T-helper 2 cell (primary cell): ENCODE measurements around the gene INPP5A.
"Not testable (repeated sequence)": the region's sequence is repeated elsewhere in the genome, so short reads cannot be mapped to it uniquely, and the experiment has no call there.

Experiments
- DNase-seq, 5 experiments: peaks; one replicate each; pipeline versions ENCODE4 v3.0.0 to v3.0.0-alpha.2; 2012 to 2022

The INPP5A gene

DNA sequence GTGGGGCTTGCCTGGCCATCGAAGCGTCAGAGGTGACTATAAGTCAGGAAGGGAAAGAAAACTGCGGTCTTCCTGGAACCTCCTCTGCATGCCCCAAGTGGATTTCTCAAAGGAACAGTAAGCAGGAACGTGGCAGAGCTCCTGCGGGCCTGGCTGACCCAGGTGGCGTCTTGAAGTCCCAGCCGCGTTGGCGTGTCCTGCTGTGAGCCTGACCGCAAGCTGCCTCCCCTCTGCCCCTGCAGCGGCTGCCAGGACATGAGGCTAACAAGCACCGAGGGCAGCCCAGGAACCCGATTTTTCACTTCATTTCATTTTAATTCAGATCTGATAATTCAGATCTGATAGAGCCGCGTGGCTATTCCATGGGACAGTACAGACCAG is 193.0 kb downstream of the INPP5A start:
- no peak for DNase-seq

DNA sequence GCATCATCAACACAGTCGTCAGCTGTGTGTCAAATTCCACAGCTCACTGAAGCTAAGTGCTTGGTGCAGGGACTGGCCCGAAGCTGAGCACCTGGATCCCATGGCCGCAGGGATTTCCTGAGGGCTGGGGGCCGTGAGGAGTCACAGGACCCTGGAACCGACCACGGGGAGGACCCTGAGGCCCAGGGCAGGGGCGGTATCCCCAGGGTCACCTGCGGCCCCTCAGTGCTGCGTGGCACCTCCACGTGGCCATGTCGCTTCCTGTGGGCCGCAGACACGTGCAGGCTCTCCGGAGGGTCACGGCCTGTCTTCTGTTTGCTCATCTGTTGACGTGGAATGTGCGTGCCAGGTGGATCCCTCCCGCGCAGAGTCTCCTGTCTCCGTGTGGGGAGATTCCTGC is 194.9 kb downstream of the INPP5A start:
- no peak for DNase-seq

- no peak for DNase-seq
Measured at GRCh38 chr10:132733926-132734325, 196.3 kb downstream of the INPP5A start.

DNA sequence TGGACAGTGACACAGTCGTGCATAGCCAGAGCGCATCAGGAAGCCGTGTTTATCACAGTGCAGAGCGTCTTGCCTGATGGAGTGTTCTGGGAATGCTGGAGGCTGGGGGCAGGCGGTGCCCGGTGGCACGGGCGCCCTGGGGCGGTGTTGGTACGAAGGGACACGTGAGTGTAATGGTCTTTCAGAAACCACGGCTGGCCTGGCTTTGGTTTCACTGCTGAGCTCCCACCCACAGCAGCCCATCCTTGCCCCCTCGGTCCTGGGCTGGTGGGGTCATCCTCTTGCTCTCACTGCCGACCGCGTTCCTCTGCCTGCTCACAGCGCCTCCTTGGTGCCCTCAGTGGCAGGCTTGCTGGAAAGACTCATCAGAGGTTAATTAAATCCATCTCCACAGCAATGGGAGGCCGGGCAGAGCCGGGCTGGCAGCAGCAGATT is 197.8 kb downstream of the INPP5A start:
- DNase-seq = no peak

- no peak for DNase-seq
Measured at GRCh38 chr10:132735923-132736391, 198.4 kb downstream of the INPP5A start.

DNA sequence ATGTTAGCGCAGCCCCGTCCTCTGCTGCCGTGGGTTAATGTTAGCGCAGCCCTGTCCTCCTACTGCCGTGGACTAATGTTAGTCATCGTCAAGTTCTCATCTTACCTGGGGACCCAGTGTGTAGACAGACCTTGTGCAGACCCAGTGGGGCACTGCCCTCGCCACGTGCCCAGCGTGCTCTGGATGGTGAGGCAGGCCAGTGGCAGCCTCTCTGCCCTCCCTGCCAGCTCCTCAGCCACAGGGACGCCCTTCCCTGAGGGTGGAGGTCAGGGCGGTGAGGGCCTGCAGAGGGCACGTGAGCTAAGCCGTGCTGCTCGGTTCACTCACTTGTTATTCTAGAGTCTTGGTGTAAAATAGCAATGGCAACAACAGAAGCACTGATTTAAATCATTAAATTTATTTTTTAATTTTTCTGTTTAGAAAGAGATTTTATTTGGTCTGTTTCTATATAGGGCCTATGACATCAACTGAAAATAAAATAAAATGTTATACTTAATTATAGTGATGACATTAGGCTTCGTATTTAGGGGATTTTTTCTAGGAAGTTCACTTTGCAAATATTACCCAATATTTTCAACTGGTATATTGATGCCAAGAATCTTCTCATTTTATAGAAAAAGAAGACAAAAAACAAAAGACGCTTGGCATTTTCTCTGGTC is 199.9 kb downstream of the INPP5A start:
- DNase-seq = no peak

GRCh38 chr10:132738454-132739224 is 201.1 kb downstream of the INPP5A start:
- DNase-seq = no peak

DNA sequence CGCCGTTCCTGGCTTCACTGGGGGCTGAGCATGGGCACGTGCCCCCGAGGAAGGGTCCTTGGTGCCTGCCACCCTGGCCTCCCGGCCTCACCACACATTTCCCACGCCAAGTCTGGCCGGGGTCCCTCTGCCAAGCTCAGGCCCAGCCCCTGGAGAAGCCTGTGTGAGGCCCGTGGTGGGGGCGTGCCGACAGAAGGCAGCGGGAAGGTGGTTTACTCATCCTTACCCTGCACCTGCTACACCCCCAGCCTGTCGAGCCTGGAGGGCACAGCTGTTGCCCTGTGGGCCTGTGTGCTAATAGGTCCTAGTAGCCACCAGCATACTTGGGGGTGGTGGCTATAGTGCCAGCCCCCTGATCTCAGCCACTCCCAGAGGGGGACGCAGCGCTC is 201.6 kb downstream of the INPP5A start:
- no peak for DNase-seq

GRCh38 chr10:132740588-132740987 is 203.0 kb downstream of the INPP5A start:
- no peak for DNase-seq

- DNase-seq = no peak
Measured at GRCh38 chr10:132742167-132742836, 204.7 kb downstream of the INPP5A start.

GRCh38 chr10:132742837-132743194 is 205.2 kb downstream of the INPP5A start:
- DNase-seq = no peak

DNA sequence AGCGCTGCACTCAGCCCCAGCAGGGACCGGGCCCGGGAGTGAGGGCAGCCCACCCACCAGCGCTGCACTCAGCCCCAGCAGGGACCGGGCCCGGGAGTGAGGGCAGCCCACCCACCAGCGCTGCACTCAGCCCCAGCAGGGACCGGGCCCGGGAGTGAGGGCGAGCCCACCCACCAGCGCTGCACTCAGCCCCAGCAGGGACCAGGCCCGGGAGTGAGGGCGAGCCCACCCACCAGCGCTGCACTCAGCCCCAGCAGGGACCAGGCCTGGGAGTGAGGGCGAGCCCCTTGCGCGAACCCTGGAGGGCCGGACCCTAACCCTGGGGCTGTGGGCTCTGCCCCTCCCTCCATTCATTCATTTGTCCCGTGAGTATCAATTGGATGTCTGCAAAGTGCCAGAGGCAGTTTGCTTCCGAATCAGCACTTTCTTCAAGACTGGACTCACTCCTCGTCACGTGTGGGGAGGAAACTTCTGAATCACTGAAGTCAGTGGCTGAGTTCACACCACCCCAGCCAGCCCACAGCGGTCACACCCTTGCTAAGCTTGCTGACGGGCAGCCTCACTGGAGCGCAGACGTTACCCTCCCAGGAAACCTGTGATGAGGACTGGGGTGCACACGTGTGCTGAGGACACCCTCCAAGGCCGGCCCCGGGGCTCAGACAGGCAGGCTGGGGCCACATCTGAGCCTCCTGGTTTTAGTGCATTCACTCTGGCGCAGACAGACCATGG is 205.8 kb downstream of the INPP5A start:
- DNase-seq = not testable (repeated sequence)

- DNase-seq = no peak
Measured at GRCh38 chr10:132743925-132744490, 206.4 kb downstream of the INPP5A start.

DNA sequence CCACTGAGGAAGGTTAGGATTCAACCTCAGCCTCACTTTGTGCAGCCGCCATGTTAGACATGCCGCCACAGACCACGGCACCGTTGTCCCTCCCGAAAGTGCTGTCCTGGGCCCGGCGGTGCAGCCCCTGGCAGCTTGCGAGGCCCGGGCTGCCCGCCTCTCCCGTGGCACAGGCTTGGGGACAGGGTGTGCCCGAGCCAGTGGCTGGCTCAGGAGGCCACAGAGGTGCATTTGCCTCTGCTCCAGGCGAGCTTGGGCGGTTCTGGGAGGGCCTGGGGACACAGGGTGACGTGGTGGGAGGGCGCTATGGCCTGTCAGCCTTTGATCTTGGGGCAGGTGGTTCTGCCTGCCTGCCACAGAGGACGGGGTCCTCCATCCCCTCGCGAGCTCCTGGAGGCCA is 207.3 kb downstream of the INPP5A start:
- no peak for DNase-seq

GRCh38 chr10:132745511-132745910 is 207.9 kb downstream of the INPP5A start:
- DNase-seq = no peak

DNA sequence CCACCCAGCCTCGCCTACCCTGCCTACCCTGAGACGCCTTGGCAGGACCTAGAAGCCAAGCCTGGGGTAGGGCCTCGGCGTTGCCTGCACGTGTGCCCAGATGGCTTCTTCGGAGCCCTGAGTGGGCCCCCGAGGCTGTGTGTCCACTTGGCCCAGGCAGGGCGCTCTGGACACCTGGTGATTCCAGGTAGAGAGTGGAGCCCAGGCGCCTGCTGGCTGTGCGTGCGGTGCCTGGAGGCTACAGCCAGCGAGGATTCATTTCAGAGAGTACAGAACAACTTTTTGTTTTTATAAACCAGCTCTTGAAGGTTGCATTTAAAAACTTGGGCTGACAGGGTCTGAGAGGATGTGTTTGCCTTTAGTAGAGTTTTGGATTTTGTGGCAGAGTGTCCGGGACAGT is 208.4 kb downstream of the INPP5A start:
- DNase-seq = no peak

DNA sequence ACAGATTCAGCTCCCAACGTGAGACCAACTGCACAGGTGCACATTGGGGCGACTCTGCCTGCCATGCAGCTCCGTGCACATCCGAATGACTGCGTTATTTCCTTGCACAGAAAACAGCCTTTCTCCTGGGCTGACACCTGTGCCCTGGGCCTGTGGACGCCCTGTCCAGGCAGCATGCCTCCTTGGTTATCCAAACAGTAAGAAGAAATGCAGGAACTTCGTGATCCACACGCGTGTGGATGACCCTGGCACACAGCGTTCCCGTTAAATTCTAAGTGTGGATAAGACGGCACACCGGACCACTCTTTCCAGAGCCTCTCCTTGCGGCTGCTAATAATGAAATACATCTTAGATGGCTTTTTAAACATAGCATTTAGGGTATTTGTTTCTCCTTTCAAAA is 208.8 kb downstream of the INPP5A start:
- no peak for DNase-seq

DNA sequence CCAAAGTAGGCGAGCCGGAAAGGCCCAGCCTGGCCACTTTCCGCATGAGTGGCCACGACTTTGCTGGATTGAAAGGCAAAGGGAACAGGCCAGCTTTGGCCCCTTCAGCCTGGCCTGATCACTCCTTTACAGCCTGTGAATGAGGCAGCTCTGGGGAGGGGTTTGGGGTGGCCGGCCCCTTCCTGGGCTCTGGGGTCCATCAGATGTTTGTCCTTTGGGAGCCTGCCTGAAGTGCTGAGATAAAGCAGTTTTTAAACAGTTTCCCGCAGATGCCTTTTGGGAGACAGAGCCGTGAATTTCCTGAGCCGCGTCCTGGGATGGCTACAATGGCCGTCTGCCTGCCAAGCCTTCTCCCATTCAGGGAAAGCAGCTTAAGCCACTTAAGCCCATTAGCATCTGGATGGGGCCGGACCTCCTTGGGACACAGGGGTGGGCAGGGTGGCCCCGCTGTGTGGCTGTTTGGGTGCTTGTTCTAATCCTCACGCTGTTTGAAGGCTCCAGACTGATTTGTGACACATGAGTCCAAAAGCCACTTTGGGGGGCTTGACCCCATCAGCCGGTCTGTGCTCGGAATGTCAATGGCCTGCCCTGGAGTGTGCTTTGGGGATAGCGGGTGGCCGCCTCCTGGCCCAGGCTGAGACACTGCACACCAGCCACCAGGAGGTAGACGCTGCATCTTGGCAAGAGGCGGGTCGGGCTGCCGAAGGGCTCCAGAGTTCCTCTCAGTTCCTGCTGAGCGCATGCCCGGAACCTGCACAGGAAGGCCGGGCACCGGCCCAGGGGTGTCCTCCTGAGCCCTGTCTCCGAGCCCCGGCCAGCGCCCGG is 209.4 kb downstream of the INPP5A start:
- no peak for DNase-seq

DNA sequence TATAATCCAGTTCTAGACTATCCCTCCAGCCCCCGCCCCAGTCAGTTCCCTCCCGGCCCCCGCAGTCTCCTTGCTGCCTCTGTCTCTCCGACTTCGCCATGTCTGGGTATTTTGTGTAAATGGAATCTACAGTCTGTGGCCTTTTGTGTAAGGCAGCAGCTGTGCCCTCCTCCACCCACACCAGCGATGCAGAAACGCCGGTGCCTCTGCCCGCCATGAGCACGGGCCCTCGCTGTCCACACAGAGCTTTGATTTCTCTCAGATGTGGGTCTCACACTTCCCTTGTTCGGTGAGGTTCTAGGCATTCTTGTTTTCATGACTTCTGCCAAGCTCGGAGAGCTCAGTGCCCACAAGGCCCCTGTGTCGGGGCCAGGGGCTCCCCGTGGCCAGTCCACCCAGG is 210.5 kb downstream of the INPP5A start:
- no peak for DNase-seq

GRCh38 chr10:132748545-132749370 is 211.2 kb downstream of the INPP5A start:
- no peak for DNase-seq

DNA sequence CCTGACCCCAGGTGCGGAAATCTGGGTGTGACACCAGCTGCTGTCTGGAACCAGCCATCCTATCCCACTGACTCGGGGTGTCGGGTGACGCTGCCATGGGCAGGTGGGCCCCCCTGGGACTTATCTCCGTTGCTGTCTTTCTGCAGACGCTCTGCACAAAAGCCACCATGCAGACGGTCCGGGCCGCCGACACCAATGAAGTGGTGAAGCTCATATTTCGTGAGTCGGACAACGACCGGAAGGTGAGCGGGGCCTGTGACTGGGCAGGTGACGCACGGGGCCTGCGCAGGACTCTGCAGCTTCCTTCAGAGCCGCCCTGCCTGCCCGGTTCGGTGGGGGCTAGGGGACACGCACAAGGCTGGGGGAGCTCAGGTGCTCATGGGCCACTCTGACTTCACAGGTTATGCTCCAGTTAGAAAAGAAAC is 211.8 kb downstream of the INPP5A start:
- DNase-seq = no peak
